PC-3 (cell line): Measurements from ENCODE around the gene BICRA. TPM values are rescaled to one million over a fixed set of nuclear protein-coding genes. Genes with fewer than 3 reads are reported as not detected.

Source experiments
- ATAC-seq: fragments of 200-7000 bp; cut with Tn5 transposase; 2 replicates; pipeline ENCODE4 v1.9.1; 2020; ENCODE audit warnings: mild to moderate bottlenecking, moderate library complexity
- BruUV-seq: library from RNA; stranded (reverse); fragments of 400-500 nt; replicated peaks from 2 replicates; lab custom pipeline; 2021; lab: Mats Ljungman, UMichigan
- CTCF ChIA-PET: fragments of 300-600 bp; sonication (Branson Sonifier 250); formaldehyde crosslinking; loops from one replicate; lab custom pipeline; 2022; ENCODE audit warnings: antibody characterized with exemption; lab: Charles Lee
- POLR2A ChIA-PET: fragments of 300-600 bp; sonication (Branson Sonifier 250); formaldehyde crosslinking; loops from one replicate; lab custom pipeline; 2022; ENCODE audit warnings: antibody characterized with exemption; ENCODE audit not compliant: unreplicated experiment; lab: Charles Lee
- DNase-seq: peaks from one replicate; pipeline ENCODE4 v3.0.0-alpha.2; 2015
- H2AFZ ChIP-seq: fragments of 300-600 bp; sonication (generic); 2 replicates; pipeline ENCODE4 v1.6.0; 2016; ENCODE audit warnings: antibody characterized with exemption, low read length
- H3F3A ChIP-seq: fragments of 300-600 bp; sonication (generic); one replicate; pipeline ENCODE4 v1.6.0; 2017; ENCODE audit warnings: antibody characterized with exemption, low read length, control low read depth, mild to moderate bottlenecking; ENCODE audit not compliant: unreplicated experiment
- H3K27ac ChIP-seq: fragments of 300-600 bp; sonication (generic); 2 replicates; pipeline ENCODE4 v1.5.1; 2016; ENCODE audit warnings: mild to moderate bottlenecking, low read length
- H3K27me3 ChIP-seq: fragments of 300-600 bp; sonication (generic); 2 replicates; pipeline ENCODE4 v1.6.1; 2016; ENCODE audit warnings: low read length, mixed read lengths
- H3K36me3 ChIP-seq: fragments of 300-600 bp; sonication (generic); 2 replicates; pipeline ENCODE4 v1.6.1; 2016; ENCODE audit warnings: low read depth, mixed run types, low read length, mixed read lengths
- H3K4me1 ChIP-seq: fragments of 300-600 bp; sonication (generic); 2 replicates; pipeline ENCODE4 v1.5.1; 2016; ENCODE audit warnings: low read length; ENCODE audit not compliant: insufficient read depth
- H3K4me2 ChIP-seq: fragments of 300-600 bp; sonication (generic); 2 replicates; pipeline ENCODE4 v1.6.0; 2016; ENCODE audit warnings: low read length
- H3K4me3 ChIP-seq: fragments of 300-600 bp; sonication (generic); 2 replicates; pipeline ENCODE4 v1.5.1; 2016; ENCODE audit warnings: mild to moderate bottlenecking, low read length, mixed read lengths
- H3K79me2 ChIP-seq: fragments of 300-600 bp; sonication (generic); 2 replicates; pipeline ENCODE4 v1.6.1; 2017; ENCODE audit warnings: low read length, mixed read lengths
- H3K9ac ChIP-seq: fragments of 300-600 bp; sonication (generic); 2 replicates; pipeline ENCODE4 v1.6.0; 2016; ENCODE audit warnings: mild to moderate bottlenecking, low read length
- H3K9me2 ChIP-seq: fragments of 300-600 bp; sonication (generic); replicated peaks from 2 replicates; pipeline ENCODE4 v1.6.1; 2016; ENCODE audit warnings: mixed run types, low read length, mixed read lengths
- H3K9me3 ChIP-seq: fragments of 300-600 bp; sonication (generic); 2 replicates; pipeline ENCODE4 v1.6.1; 2016; ENCODE audit warnings: low read length, mixed read lengths
- H4K20me1 ChIP-seq: fragments of 300-600 bp; sonication (generic); 2 replicates; pipeline ENCODE4 v1.6.1; 2016; ENCODE audit warnings: low read length, mixed read lengths
- EZH2 ChIP-seq: fragments of 300-600 bp; sonication (generic); IDR thresholded peaks from one replicate; pipeline ENCODE4 v1.6.1; 2017; ENCODE audit warnings: antibody characterized with exemption, mild to moderate bottlenecking, low read length; ENCODE audit not compliant: unreplicated experiment
- EZH2phosphoT487 ChIP-seq: fragments of 300-600 bp; sonication (generic); IDR thresholded peaks from 2 replicates; pipeline ENCODE4 v1.6.1; 2018; ENCODE audit warnings: mild to moderate bottlenecking, antibody characterized with exemption, low read length, borderline replicate concordance
- intact Hi-C: fragments of 100-400 bp; cut with micrococcal nuclease; formaldehyde crosslinking; loops from 2 replicates; pipeline ENCODE4 v1.9.0; 2023
- total RNA-seq: library from RNA; depleted of rRNA; stranded (reverse); fragments of >200 nt; gene quantifications from 2 replicates; pipeline ENCODE4 v1.2.3, GENCODE V29; 2014
- TF ChIP-seq, protein P1 (sequence below): fragments of 300-600 bp; sonication (generic); conservative IDR thresholded peaks from 2 replicates; pipeline ENCODE4 v1.5.1; 2017; ENCODE audit warnings: antibody characterized with exemption, low read depth, mild to moderate bottlenecking, low read length

Gene BICRA
- total RNA-seq, 1 experiment from 2014 or later = 1.2 TPM

DNA sequence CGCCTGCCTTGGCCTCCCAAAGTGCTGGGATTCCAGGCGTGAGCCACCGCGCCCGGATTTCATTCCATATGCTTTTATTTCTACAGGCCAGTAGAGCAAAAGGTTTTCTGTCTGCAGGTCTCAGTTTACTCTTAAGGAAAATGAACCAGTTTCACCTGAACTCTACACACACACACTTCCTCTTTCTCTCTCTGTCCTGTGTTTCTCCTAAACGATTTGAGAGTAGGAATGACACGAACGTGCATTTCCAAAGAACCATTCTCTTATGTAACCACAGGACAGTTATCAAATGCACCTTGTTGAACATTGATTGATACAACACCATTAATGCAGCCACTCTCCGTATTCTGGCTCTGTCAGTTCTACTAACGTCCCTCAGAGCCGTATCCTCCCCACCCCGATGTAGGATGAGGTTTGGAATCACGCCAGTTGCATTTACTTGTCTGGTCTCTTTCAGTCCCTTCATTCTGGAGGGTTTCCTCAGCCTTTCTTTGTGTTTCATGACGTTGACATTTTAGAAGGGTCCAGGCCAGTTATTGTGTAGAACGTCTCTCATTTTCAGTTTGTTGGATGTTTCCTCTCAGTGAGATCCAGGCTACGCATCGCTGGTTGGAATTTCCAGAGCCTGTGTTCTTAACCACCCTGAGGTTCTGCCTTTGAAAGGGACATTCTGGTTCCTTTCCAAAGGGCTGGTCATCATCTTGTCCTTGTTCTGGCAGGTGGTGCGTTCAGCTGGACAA is 36.0 kb downstream of the BICRA start:
- Histone ChIP-seq H3K79me2 (peaks cover 69% of the 10 kb centered on the region), H3K9me2 (no peaks in the 10 kb centered on the region), H3F3A (no peaks in the 10 kb centered on the region), H3K4me2 (no peak overlapping the region), H2AFZ (no peak overlapping the region), H3K36me3 (peaks cover 14% of the 10 kb centered on the region), H4K20me1 (no peaks in the 10 kb centered on the region), H3K27me3 (no peaks in the 10 kb centered on the region), H3K4me1 (peaks cover 19% of the 10 kb centered on the region), H3K9me3 (no peaks in the 10 kb centered on the region), H3K27ac (no peak overlapping the region), H3K4me3 (no peak overlapping the region), H3K9ac (no peak overlapping the region)
- BruUV-seq = no TSS peak
- POLR2A ChIA-PET = no interaction called here
- intact Hi-C loops = no loop called here
- TF ChIP-seq EZH2phosphoT487 (no peak), EZH2 (no peak)
- TF ChIP-seq, protein P1, sequence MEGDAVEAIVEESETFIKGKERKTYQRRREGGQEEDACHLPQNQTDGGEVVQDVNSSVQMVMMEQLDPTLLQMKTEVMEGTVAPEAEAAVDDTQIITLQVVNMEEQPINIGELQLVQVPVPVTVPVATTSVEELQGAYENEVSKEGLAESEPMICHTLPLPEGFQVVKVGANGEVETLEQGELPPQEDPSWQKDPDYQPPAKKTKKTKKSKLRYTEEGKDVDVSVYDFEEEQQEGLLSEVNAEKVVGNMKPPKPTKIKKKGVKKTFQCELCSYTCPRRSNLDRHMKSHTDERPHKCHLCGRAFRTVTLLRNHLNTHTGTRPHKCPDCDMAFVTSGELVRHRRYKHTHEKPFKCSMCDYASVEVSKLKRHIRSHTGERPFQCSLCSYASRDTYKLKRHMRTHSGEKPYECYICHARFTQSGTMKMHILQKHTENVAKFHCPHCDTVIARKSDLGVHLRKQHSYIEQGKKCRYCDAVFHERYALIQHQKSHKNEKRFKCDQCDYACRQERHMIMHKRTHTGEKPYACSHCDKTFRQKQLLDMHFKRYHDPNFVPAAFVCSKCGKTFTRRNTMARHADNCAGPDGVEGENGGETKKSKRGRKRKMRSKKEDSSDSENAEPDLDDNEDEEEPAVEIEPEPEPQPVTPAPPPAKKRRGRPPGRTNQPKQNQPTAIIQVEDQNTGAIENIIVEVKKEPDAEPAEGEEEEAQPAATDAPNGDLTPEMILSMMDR = no peak
- CTCF ChIA-PET = no interaction called here
- ATAC-seq = no peak
- DNase-seq = no peak

DNA sequence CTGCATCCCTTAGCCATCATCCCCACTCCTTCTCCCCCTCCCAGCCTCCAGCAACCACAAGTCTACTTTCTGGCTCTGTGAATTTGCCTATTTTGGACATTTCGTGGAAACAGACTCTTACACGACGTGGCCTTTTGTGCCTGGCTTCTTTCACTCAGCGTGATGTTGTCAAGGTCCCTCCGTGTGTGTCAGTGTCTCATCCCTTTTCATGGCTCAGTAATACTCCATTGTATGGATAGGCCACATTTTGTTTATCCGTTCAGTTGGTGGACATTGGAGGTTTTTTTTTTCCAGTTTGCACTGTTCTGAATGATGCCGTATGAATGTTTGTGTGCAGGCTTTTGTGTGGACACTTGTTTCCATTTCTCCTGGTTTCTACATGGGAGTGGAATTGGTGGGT is 38.0 kb downstream of the BICRA start:
- H3K9me2 ChIP-seq = no peaks in the 10 kb centered on the region
- no peak overlapping the region for H3K4me2 ChIP-seq
- H4K20me1 ChIP-seq = no peaks in the 10 kb centered on the region
- no TSS peak for BruUV-seq
- ChIA-PET POLR2A (no interaction called here), CTCF (no interaction called here)
- H3K79me2 ChIP-seq = peaks cover 79% of the 10 kb centered on the region
- H3K36me3 ChIP-seq = peaks cover 7% of the 10 kb centered on the region
- H3K27ac ChIP-seq = peak overlapping the region; percentile 84; the same call in 1 of the 2 replicates
- H3K4me3 ChIP-seq = no peak overlapping the region
- no peak for DNase-seq
- H3K9ac ChIP-seq = no peak overlapping the region
- H2AFZ ChIP-seq = no peak overlapping the region
- peaks cover 19% of the 10 kb centered on the region for H3K4me1 ChIP-seq
- intact Hi-C loops = no loop called here
- TF ChIP-seq, protein P1 = no peak
- no peak for TF ChIP-seq EZH2phosphoT487
- TF ChIP-seq EZH2 = no peak
- H3K9me3 ChIP-seq = no peaks in the 10 kb centered on the region
- H3F3A ChIP-seq = no peaks in the 10 kb centered on the region
- ATAC-seq = no peak
- no peaks in the 10 kb centered on the region for H3K27me3 ChIP-seq

DNA sequence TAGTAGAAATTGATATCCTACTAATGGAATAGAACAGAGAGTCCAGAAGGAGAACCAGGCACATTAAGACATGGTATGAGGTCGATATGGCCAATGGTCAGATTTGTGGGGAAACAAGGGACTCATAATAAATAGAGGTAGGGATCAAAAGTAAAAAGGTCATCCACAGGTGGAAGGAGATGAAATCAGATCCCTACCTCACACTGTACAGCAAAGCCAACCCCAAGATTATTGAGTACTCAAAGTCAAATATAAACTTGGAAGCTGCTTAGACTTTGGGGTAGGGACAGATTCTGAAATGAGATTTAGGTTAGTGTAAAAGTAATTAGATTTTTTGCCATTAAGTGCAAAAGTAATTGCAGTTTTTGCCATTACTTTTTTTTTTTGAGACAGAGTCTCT is 40.7 kb downstream of the BICRA start:
- Histone ChIP-seq H3K79me2 (peaks cover 79% of the 10 kb centered on the region), H3K9ac (no peak overlapping the region), H3K36me3 (0 out of 2 replicates have a peak, but pooled peaks cover 4% of the 10 kb centered on the region), H3K9me3 (no peaks in the 10 kb centered on the region), H2AFZ (no peak overlapping the region), H3F3A (no peaks in the 10 kb centered on the region), H3K4me2 (no peak overlapping the region), H4K20me1 (no peaks in the 10 kb centered on the region), H3K4me3 (no peak overlapping the region), H3K4me1 (peaks cover 19% of the 10 kb centered on the region), H3K27ac (peak overlapping the region; percentile 84), H3K9me2 (no peaks in the 10 kb centered on the region), H3K27me3 (no peaks in the 10 kb centered on the region)
- no peak for DNase-seq
- BruUV-seq = no TSS peak
- no peak for ATAC-seq
- CTCF ChIA-PET = no interaction called here
- TF ChIP-seq, protein P1 = no peak
- TF ChIP-seq EZH2phosphoT487 (no peak), EZH2 (no peak)
- intact Hi-C loops = no loop called here
- POLR2A ChIA-PET = no interaction called here
